Measurements from ENCODE around the gene ANKS1A. TPM values are rescaled to one million over a fixed set of nuclear protein-coding genes. Genes with fewer than 3 reads are reported as not detected.

ANKS1A gene
- total RNA-seq, 1 experiment from 2014 or later, result 21.7 TPM

GRCh38 chr6:35023091-35024000, 134.3 kb downstream of the ANKS1A start:
- no peaks in the 10 kb centered on the region for H3K9me3 ChIP-seq (ENCODE audit: low read depth, low read length, poor library complexity, severe bottlenecking)
- no peak for DNase-seq (ENCODE audit: low spot score)
- peak overlapping the region; percentile 10 for H3K27ac ChIP-seq (ENCODE audit: low read depth, low read length, poor library complexity, severe bottlenecking)
- ChIA-PET POLR2A (ENCODE audit: low non-redundant PET) (no interaction called here), CTCF (no interaction called here)
- intact Hi-C loops (cut with micrococcal nuclease; ENCODE audit: unreplicated experiment), result no loop called here
- TF ChIP-seq CTCF (conservative IDR thresholded peaks at IDR 0.05; ENCODE audit: low read depth, low read length) (no peak), EZH2 (IDR thresholded peaks at IDR 0.05; ENCODE audit: borderline replicate concordance, low read depth, low read length, poor library complexity, severe bottlenecking) (no peak)
- peaks cover 18% of the 10 kb centered on the region for H3K4me1 ChIP-seq (ENCODE audit: insufficient read depth, low read length, poor library complexity, severe bottlenecking)
- H3K4me3 ChIP-seq (ENCODE audit: low read depth, low read length, poor library complexity, severe bottlenecking), result no peak overlapping the region
- no peaks in the 10 kb centered on the region for H3K36me3 ChIP-seq (ENCODE audit: insufficient read depth, low read length, poor library complexity, severe bottlenecking)
- H3K27me3 ChIP-seq (replicated peaks; ENCODE audit: insufficient read depth, low read depth, low read length, poor library complexity), result no peaks in the 10 kb centered on the region
- no TSS peak for BruUV-seq (replicated peaks)

GRCh38 chr6:35024551-35025054, 135.5 kb downstream of the ANKS1A start:
- Histone ChIP-seq H3K27ac (ENCODE audit: low read depth, low read length, poor library complexity, severe bottlenecking) (peak overlapping the region; percentile 21), H3K27me3 (replicated peaks; ENCODE audit: insufficient read depth, low read depth, low read length, poor library complexity) (no peaks in the 10 kb centered on the region), H3K36me3 (ENCODE audit: insufficient read depth, low read length, poor library complexity, severe bottlenecking) (no peaks in the 10 kb centered on the region), H3K4me1 (ENCODE audit: insufficient read depth, low read length, poor library complexity, severe bottlenecking) (peaks cover 18% of the 10 kb centered on the region), H3K4me3 (ENCODE audit: low read depth, low read length, poor library complexity, severe bottlenecking) (no peak overlapping the region), H3K9me3 (ENCODE audit: low read depth, low read length, poor library complexity, severe bottlenecking) (no peaks in the 10 kb centered on the region)
- POLR2A ChIA-PET (ENCODE audit: low non-redundant PET), result no interaction called here
- BruUV-seq (replicated peaks), result no TSS peak
- TF ChIP-seq CTCF (conservative IDR thresholded peaks at IDR 0.05; ENCODE audit: low read depth, low read length) (no peak), EZH2 (IDR thresholded peaks at IDR 0.05; ENCODE audit: borderline replicate concordance, low read depth, low read length, poor library complexity, severe bottlenecking) (no peak)
- DNase-seq (ENCODE audit: low spot score), result no peak
- CTCF ChIA-PET, result no interaction called here
- intact Hi-C loops (cut with micrococcal nuclease; ENCODE audit: unreplicated experiment), result no loop called here

- no peak for TF ChIP-seq EZH2 (IDR thresholded peaks at IDR 0.05; ENCODE audit: borderline replicate concordance, low read depth, low read length, poor library complexity, severe bottlenecking)
- peak; percentile 38; the same call in 1 of the 2 replicates for TF ChIP-seq CTCF (conservative IDR thresholded peaks at IDR 0.05; ENCODE audit: low read depth, low read length)
- intact Hi-C loops (cut with micrococcal nuclease; ENCODE audit: unreplicated experiment), result no loop called here
- BruUV-seq (replicated peaks), result no TSS peak
- no peak for DNase-seq (ENCODE audit: low spot score)
- no peak overlapping the region for H3K4me3 ChIP-seq (ENCODE audit: low read depth, low read length, poor library complexity, severe bottlenecking)
- H3K27me3 ChIP-seq (replicated peaks; ENCODE audit: insufficient read depth, low read depth, low read length, poor library complexity), result no peaks in the 10 kb centered on the region
- H3K9me3 ChIP-seq (ENCODE audit: low read depth, low read length, poor library complexity, severe bottlenecking), result no peaks in the 10 kb centered on the region
- H3K27ac ChIP-seq (ENCODE audit: low read depth, low read length, poor library complexity, severe bottlenecking), result no peak overlapping the region
- H3K4me1 ChIP-seq (ENCODE audit: insufficient read depth, low read length, poor library complexity, severe bottlenecking), result peaks cover 23% of the 10 kb centered on the region
- no peaks in the 10 kb centered on the region for H3K36me3 ChIP-seq (ENCODE audit: insufficient read depth, low read length, poor library complexity, severe bottlenecking)
- CTCF ChIA-PET, result no interaction called here
- POLR2A ChIA-PET (ENCODE audit: low non-redundant PET), result no interaction called here
Observed at GRCh38 chr6:35025232-35026188, 136.5 kb downstream of the ANKS1A start.
